Panc1 (cell line): ENCODE data around the gene MAGEL2.

Experiments
- POLR2AphosphoS5 ChIP-seq: IDR thresholded peaks from 2 replicates; pipeline ENCODE4 v1.6.1; 2012; ENCODE audit warnings: mild to moderate bottlenecking, low read depth, low read length, moderate library complexity
- TF ChIP-seq, protein P1 (sequence below): fragments of 450-650 bp; IDR thresholded peaks from 2 replicates; pipeline ENCODE4 v1.5.1; 2017; ENCODE audit warnings: mild to moderate bottlenecking

DNA sequence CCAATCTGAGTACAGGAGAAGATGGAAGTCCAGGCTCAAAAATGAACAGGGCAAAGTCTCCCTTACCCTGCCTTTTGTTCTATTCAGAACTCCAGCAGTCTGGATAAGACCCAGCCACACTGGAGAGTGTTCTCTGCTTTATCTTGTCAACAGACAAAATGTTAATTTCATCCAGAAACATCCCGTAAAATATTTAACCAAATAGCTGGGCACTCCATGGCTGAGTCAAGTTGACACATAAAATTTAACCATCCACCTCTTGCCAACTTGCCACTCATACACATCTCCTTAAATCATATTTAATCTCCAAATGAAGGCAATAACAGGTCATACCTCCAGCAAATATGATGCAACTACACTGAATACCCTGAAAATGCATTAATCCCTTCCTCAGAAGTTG is 48.6 kb downstream of the MAGEL2 start:
- TF ChIP-seq, protein P1, sequence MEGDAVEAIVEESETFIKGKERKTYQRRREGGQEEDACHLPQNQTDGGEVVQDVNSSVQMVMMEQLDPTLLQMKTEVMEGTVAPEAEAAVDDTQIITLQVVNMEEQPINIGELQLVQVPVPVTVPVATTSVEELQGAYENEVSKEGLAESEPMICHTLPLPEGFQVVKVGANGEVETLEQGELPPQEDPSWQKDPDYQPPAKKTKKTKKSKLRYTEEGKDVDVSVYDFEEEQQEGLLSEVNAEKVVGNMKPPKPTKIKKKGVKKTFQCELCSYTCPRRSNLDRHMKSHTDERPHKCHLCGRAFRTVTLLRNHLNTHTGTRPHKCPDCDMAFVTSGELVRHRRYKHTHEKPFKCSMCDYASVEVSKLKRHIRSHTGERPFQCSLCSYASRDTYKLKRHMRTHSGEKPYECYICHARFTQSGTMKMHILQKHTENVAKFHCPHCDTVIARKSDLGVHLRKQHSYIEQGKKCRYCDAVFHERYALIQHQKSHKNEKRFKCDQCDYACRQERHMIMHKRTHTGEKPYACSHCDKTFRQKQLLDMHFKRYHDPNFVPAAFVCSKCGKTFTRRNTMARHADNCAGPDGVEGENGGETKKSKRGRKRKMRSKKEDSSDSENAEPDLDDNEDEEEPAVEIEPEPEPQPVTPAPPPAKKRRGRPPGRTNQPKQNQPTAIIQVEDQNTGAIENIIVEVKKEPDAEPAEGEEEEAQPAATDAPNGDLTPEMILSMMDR: no peak
- TF ChIP-seq POLR2AphosphoS5: no peak
